ENCODE measurements around the gene TMEM69. TPM values are rescaled to one million over a fixed set of nuclear protein-coding genes. Genes with fewer than 3 reads are reported as not detected.

Gene TMEM69
- total RNA-seq, 1 experiment from 2014 or later: 39.3 TPM

- H3K4me2 ChIP-seq (ENCODE audit: low read length): no peak overlapping the region
- no TSS peak for BruUV-seq (replicated peaks)
- peaks cover 17 to 36% of the 10 kb centered on the region in 2 experiments for H3K36me3 ChIP-seq (ENCODE audit: control insufficient read depth in 1 of 2, insufficient read depth in 2 of 2, low read length in 2 of 2)
- H3K27me3 ChIP-seq (ENCODE audit: insufficient read depth, low read length): no peaks in the 10 kb centered on the region
- ATAC-seq: 0 out of 2 replicates have a peak, but pooled peaks have one; percentile 13
- H3K4me1 ChIP-seq (ENCODE audit: control insufficient read depth in 1 of 2, insufficient read depth in 2 of 2, low read length in 2 of 2): peaks cover 0 to 3% of the 10 kb centered on the region in 2 experiments; a peak in 1 of 4 replicates
- ChIA-PET CTCF (no interaction called here), RAD21 (ENCODE audit: low non-redundant PET in 1 of 2, low total read pairs in 2 of 2, uncharacterized antibody in 2 of 2, unreplicated experiment in 2 of 2) (no interaction called here), POLR2A (interaction anchor here (1.6 kb wide), 1 partner anchor 9 kb away, joined by 6 read pairs; the partner anchor contains the start of gene GPBP1L1)
- no peak overlapping the region for H2AFZ ChIP-seq (ENCODE audit: low read depth, low read length, poor library complexity, severe bottlenecking)
- intact Hi-C loops (cut with micrococcal nuclease): no loop called here
- no peak for DNase-seq (ENCODE audit: low read depth, low spot score)
- peaks cover 28% of the 10 kb centered on the region for H3K79me2 ChIP-seq (ENCODE audit: insufficient read depth, low read length)
- no peak overlapping the region for H3K27ac ChIP-seq (ENCODE audit: low read depth, low read length)
- peak; percentile 43 for TF ChIP-seq POLR2AphosphoS5 (IDR thresholded peaks at IDR 0.05; ENCODE audit: low read depth, low read length)
- no peak for TF ChIP-seq EZH2phosphoT487 (IDR thresholded peaks at IDR 0.05; ENCODE audit: borderline replicate concordance)
- TF ChIP-seq JUND (IDR thresholded peaks at IDR 0.05): no peak
- no peak overlapping the region for H3K9ac ChIP-seq (ENCODE audit: low read length)
- no peaks in the 10 kb centered on the region for H3K9me2 ChIP-seq (ENCODE audit: insufficient read depth)
- 0 out of 2 replicates have a peak, but pooled peaks cover 5% of the 10 kb centered on the region for H4K20me1 ChIP-seq (ENCODE audit: insufficient read depth)
- H3K4me3 ChIP-seq (replicated peaks in 1 of 2; ENCODE audit: low read depth in 1 of 2, low read length in 2 of 2): no peak overlapping the region
- no peaks in the 10 kb centered on the region for H3K9me3 ChIP-seq (ENCODE audit: control insufficient read depth in 1 of 2, insufficient read depth in 1 of 2, low read depth in 1 of 2, low read length in 2 of 2)
Observed at GRCh38 chr1:45694823-45695222, 6.8 kb downstream of the TMEM69 start.

- RAD21 ChIA-PET (ENCODE audit: low non-redundant PET in 1 of 2, low total read pairs in 2 of 2, uncharacterized antibody in 2 of 2, unreplicated experiment in 2 of 2): no interaction called here
- TF ChIP-seq MAX (IDR thresholded peaks at IDR 0.05) (no peak), CEBPB (IDR thresholded peaks at IDR 0.05; ENCODE audit: low read depth) (no peak), SP1 (IDR thresholded peaks at IDR 0.05; ENCODE audit: low read depth) (no peak), ZNF274 (IDR thresholded peaks at IDR 0.05; ENCODE audit: low read depth, low read length) (no peak), ZBTB33 (IDR thresholded peaks at IDR 0.05; ENCODE audit: extremely low read depth, insufficient replicate concordance, low read length) (no peak), ELF1 (IDR thresholded peaks at IDR 0.05; ENCODE audit: borderline replicate concordance, low read depth) (no peak), YY1 (IDR thresholded peaks at IDR 0.05; ENCODE audit: extremely low read depth, insufficient replicate concordance, low read depth, low read length) (no peak), CTCF (IDR thresholded peaks at IDR 0.05 in 2 of 3, conservative IDR thresholded peaks at IDR 0.05 in 1 of 3; ENCODE audit: borderline replicate concordance in 1 of 3, insufficient read depth in 1 of 3, low read depth in 2 of 3, low read length in 2 of 3) (no peak), REST (IDR thresholded peaks at IDR 0.05; ENCODE audit: low read depth) (no peak), POLR2AphosphoS5 (IDR thresholded peaks at IDR 0.05; ENCODE audit: low read depth, low read length) (no peak)
Observed at GRCh38 chr1:45704637-45705036, 16.7 kb downstream of the TMEM69 start.

More at GRCh38 chr1:45704637-45705036, 16.7 kb downstream of the TMEM69 start:
- Histone ChIP-seq H3K4me3 (replicated peaks in 1 of 2; ENCODE audit: low read depth in 1 of 2, low read length in 2 of 2) (no peak overlapping the region), H3K27me3 (ENCODE audit: insufficient read depth, low read length) (no peaks in the 10 kb centered on the region), H3K27ac (ENCODE audit: low read depth, low read length) (no peak overlapping the region), H3K9me3 (ENCODE audit: control insufficient read depth in 1 of 2, insufficient read depth in 1 of 2, low read depth in 1 of 2, low read length in 2 of 2) (no peaks in the 10 kb centered on the region; a peak in 1 of 4 replicates), H3K36me3 (ENCODE audit: control insufficient read depth in 1 of 2, insufficient read depth in 2 of 2, low read length in 2 of 2) (no peaks in the 10 kb centered on the region), H3K4me2 (ENCODE audit: low read length) (no peak overlapping the region), H2AFZ (ENCODE audit: low read depth, low read length, poor library complexity, severe bottlenecking) (no peak overlapping the region), H4K20me1 (ENCODE audit: insufficient read depth) (no peaks in the 10 kb centered on the region), H3K9me2 (ENCODE audit: insufficient read depth) (no peaks in the 10 kb centered on the region), H3K9ac (ENCODE audit: low read length) (no peak overlapping the region), H3K4me1 (ENCODE audit: control insufficient read depth in 1 of 2, insufficient read depth in 2 of 2, low read length in 2 of 2) (no peaks in the 10 kb centered on the region), H3K79me2 (ENCODE audit: insufficient read depth, low read length) (no peaks in the 10 kb centered on the region)
- ATAC-seq (no peak), DNase-seq (ENCODE audit: low read depth, low spot score) (no peak)
- no TSS peak for BruUV-seq (replicated peaks)
- intact Hi-C loops (cut with micrococcal nuclease): no loop called here
- ChIA-PET CTCF (no interaction called here), POLR2A (no interaction called here)

All from HCT116 (cell line).